Ishikawa (cell line): ENCODE data around the gene EPB41L2.

Experiments used
- RAD21 ChIP-seq: IDR thresholded peaks from 2 replicates; pipeline ENCODE4 v1.6.1; 2012; ENCODE audit warnings: low read depth
- YY1 ChIP-seq: IDR thresholded peaks from 2 replicates; pipeline ENCODE4 v1.6.1; 2012; ENCODE audit warnings: low read depth
- TF ChIP-seq, protein P1 (sequence below): IDR thresholded peaks from 2 replicates; pipeline ENCODE4 v1.6.1; 2012
- TF ChIP-seq, protein P2 (sequence below): IDR thresholded peaks from 2 replicates; pipeline ENCODE4 v1.6.1; 2012; ENCODE audit warnings: low read depth, mild to moderate bottlenecking

DNA sequence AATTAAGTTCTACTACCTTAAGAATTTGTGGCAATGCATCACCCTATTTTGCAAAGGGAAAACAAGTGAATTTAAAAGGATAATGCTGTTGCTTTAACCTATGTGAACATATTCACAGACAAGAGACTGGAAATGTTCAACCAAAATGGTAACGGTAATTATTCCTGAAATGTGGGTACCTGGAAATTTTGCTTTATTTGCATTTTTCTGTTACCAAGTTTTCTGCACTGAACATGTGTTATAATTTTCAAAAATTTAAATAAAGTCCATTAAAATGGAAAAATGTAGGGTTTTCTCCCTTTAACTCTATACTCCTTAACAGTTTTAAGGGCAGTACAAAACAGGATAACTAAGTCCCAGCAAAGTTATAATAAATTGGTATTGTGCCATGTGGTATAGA, 66.4 kb downstream of the EPB41L2 start:
- no peak for TF ChIP-seq YY1
- TF ChIP-seq, protein P1, sequence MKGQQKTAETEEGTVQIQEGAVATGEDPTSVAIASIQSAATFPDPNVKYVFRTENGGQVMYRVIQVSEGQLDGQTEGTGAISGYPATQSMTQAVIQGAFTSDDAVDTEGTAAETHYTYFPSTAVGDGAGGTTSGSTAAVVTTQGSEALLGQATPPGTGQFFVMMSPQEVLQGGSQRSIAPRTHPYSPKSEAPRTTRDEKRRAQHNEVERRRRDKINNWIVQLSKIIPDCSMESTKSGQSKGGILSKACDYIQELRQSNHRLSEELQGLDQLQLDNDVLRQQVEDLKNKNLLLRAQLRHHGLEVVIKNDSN, result no peak
- TF ChIP-seq, protein P2, sequence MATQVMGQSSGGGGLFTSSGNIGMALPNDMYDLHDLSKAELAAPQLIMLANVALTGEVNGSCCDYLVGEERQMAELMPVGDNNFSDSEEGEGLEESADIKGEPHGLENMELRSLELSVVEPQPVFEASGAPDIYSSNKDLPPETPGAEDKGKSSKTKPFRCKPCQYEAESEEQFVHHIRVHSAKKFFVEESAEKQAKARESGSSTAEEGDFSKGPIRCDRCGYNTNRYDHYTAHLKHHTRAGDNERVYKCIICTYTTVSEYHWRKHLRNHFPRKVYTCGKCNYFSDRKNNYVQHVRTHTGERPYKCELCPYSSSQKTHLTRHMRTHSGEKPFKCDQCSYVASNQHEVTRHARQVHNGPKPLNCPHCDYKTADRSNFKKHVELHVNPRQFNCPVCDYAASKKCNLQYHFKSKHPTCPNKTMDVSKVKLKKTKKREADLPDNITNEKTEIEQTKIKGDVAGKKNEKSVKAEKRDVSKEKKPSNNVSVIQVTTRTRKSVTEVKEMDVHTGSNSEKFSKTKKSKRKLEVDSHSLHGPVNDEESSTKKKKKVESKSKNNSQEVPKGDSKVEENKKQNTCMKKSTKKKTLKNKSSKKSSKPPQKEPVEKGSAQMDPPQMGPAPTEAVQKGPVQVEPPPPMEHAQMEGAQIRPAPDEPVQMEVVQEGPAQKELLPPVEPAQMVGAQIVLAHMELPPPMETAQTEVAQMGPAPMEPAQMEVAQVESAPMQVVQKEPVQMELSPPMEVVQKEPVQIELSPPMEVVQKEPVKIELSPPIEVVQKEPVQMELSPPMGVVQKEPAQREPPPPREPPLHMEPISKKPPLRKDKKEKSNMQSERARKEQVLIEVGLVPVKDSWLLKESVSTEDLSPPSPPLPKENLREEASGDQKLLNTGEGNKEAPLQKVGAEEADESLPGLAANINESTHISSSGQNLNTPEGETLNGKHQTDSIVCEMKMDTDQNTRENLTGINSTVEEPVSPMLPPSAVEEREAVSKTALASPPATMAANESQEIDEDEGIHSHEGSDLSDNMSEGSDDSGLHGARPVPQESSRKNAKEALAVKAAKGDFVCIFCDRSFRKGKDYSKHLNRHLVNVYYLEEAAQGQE, result no peak
- TF ChIP-seq RAD21, result no peak
